NOMO-1 (cell line): ENCODE results near the gene PPP3CA.
"Not testable (repeated sequence)": the region's sequence is repeated elsewhere in the genome, so short reads cannot be mapped to it uniquely, and the experiment has no call there.

Source experiments
- DNase-seq, 2 experiments: peaks; one replicate each; lab custom pipeline; 2025; ENCODE audit not compliant: unreplicated experiment in 2 of 2; lab: John Stamatoyannopoulos, UW

The PPP3CA gene

GRCh38 chr4:101183221-101183620 lies 164.1 kb downstream of the PPP3CA start:
- no peak for DNase-seq

GRCh38 chr4:101182688-101183087 lies 164.6 kb downstream of the PPP3CA start:
- DNase-seq: not testable (repeated sequence)

- no peak for DNase-seq
Observed at GRCh38 chr4:101178731-101179130, 168.6 kb downstream of the PPP3CA start.

- no peak for DNase-seq
Observed at GRCh38 chr4:101177154-101177553, 170.2 kb downstream of the PPP3CA start.

GRCh38 chr4:101175896-101176676 lies 171.2 kb downstream of the PPP3CA start:
- DNase-seq: no peak

GRCh38 chr4:101174679-101175345 lies 172.5 kb downstream of the PPP3CA start:
- DNase-seq: no peak

- no peak for DNase-seq
Observed at GRCh38 chr4:101172369-101172768, 175.0 kb downstream of the PPP3CA start.

- DNase-seq: no peak
Observed at GRCh38 chr4:101171747-101172146, 175.6 kb downstream of the PPP3CA start.

GRCh38 chr4:101169044-101170014 lies 178.0 kb downstream of the PPP3CA start:
- peak; percentile 45 to 81 for DNase-seq

GRCh38 chr4:101163936-101164335 lies 183.4 kb downstream of the PPP3CA start:
- no peak for DNase-seq

GRCh38 chr4:101162990-101163380 lies 184.3 kb downstream of the PPP3CA start:
- DNase-seq: no peak

- DNase-seq: no peak
Observed at GRCh38 chr4:101160792-101161592, 186.3 kb downstream of the PPP3CA start.

GRCh38 chr4:101158507-101158906 lies 188.8 kb downstream of the PPP3CA start:
- no peak for DNase-seq

GRCh38 chr4:101158134-101158482 lies 189.2 kb downstream of the PPP3CA start:
- no peak for DNase-seq

GRCh38 chr4:101157415-101158133 lies 189.8 kb downstream of the PPP3CA start:
- DNase-seq: no peak

GRCh38 chr4:101156619-101157310 lies 190.6 kb downstream of the PPP3CA start:
- DNase-seq: no peak

GRCh38 chr4:101155945-101156344 lies 191.4 kb downstream of the PPP3CA start:
- DNase-seq: no peak

GRCh38 chr4:101155368-101155767 lies 192.0 kb downstream of the PPP3CA start:
- no peak for DNase-seq

- DNase-seq: no peak
Observed at GRCh38 chr4:101153653-101154052, 193.7 kb downstream of the PPP3CA start.
